GM21528 (cell line): Measurements from ENCODE around the gene PCDHGA3.
"Not testable (repeated sequence)": the region's sequence is repeated elsewhere in the genome, so short reads cannot be mapped to it uniquely, and the experiment has no call there.

Experiments
- ATAC-seq: cut with Tn5 transposase; IDR thresholded peaks from one replicate; pipeline ENCODE4 v1.9.1; 2021; ENCODE audit warnings: mild to moderate bottlenecking, moderate library complexity; ENCODE audit not compliant: unreplicated experiment, low FRiP score

The PCDHGA3 gene

GRCh38 chr5:141375444-141376155, 32.0 kb downstream of the PCDHGA3 start:
- ATAC-seq: not testable (repeated sequence)

- no peak for ATAC-seq
Measured at GRCh38 chr5:141382469-141383294, 39.1 kb downstream of the PCDHGA3 start, which contains the start of gene PCDHGA7. TSS of gene PCDHGA7 (plus strand) at chr5:141382742. CDS start at chr5:141382900, 158 bp downstream.

- ATAC-seq: no peak
Measured at GRCh38 chr5:141383345-141383744, 39.7 kb downstream of the PCDHGA3 start.

- ATAC-seq: no peak
Measured at GRCh38 chr5:141384471-141385267, 41.0 kb downstream of the PCDHGA3 start.

DNA sequence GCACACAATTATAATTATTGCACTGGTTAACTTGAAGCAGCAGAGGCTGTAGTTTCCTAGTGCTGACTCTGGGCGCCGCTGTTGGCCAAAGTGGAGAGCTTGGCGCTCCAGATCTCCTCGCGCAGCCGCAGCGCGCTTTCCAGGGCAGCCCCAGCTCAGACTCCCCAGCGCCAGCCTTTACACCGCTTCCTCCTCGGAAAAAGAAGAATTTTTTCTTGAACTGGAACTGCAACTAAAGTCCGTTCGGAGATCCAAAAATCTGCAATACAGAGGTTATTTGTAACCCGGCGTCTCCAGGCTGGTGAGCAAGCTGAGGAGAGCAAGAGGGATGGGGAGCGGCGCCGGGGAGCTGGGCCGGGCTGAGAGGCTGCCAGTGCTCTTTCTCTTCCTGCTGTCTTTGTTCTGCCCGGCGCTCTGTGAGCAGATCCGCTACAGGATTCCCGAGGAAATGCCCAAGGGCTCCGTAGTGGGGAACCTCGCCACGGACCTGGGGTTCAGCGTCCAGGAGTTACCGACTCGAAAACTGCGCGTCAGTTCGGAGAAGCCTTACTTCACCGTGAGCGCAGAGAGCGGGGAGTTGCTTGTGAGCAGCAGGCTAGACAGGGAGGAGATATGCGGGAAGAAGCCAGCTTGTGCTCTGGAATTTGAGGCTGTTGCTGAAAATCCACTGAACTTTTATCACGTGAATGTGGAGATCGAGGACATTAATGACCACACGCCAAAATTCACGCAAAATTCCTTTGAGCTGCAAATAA, 44.1 kb downstream of the PCDHGA3 start, which contains the start of gene PCDHGB4:
TSS of gene PCDHGB4 (plus strand) at position 142 of the 755 bp plus-strand sequence. CDS start at position 329, 187 bp downstream.
- ATAC-seq: not testable (repeated sequence)

DNA sequence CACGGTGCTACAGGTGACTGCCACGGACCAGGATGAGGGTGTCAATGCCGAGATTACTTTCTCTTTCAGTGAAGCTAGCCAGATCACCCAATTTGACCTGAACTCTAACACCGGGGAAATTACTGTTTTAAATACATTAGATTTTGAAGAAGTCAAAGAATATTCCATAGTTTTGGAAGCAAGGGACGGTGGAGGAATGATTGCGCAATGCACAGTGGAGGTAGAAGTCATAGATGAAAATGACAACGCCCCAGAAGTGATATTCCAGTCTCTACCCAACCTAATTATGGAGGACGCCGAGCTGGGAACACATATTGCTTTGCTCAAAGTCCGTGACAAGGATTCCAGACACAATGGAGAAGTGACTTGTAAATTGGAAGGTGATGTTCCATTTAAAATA, 45.0 kb downstream of the PCDHGA3 start:
- ATAC-seq: no peak

- no peak for ATAC-seq
Measured at GRCh38 chr5:141389153-141390042, 45.8 kb downstream of the PCDHGA3 start.

GRCh38 chr5:141392429-141393198, 49.0 kb downstream of the PCDHGA3 start, which contains the start of gene PCDHGA8:
TSS of gene PCDHGA8 (plus strand) at chr5:141392633. CDS start at chr5:141392814, 181 bp downstream.
- ATAC-seq: no peak

DNA sequence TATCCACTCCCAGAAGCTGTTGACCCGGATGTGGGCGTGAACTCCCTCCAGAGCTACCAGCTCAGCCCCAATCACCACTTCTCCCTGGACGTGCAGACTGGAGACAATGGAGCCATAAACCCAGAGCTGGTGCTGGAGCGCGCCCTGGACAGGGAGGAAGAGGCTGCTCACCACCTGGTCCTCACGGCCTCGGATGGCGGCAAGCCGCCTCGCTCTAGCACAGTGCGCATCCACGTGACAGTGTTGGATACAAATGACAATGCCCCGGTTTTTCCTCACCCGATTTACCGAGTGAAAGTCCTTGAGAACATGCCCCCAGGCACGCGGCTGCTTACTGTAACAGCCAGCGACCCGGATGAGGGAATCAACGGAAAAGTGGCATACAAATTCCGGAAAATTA, 49.6 kb downstream of the PCDHGA3 start:
- ATAC-seq: no peak

GRCh38 chr5:141394401-141395187, 51.0 kb downstream of the PCDHGA3 start:
- not testable (repeated sequence) for ATAC-seq
